Spleen (tissue), 11 donors: ENCODE data around the gene BCO2. TPM values are rescaled to one million over a fixed set of nuclear protein-coding genes. Genes with fewer than 3 reads are reported as not detected.
"Not testable (repeated sequence)": the region's sequence is repeated elsewhere in the genome, so short reads cannot be mapped to it uniquely, and the experiment has no call there.

Experiments
- DNase-seq: peaks from one replicate; pipeline ENCODE4 v3.0.0-alpha.2; 2020
- H3K27ac ChIP-seq, 8 donors: fragments of 200-600 bp; sonication (generic) in 7 of 8; 1 replicate in 4 of 8; 2 replicates in 4 of 8; pipeline versions ENCODE4 v1.5.0 to v1.8.0; 2016 to 2021; ENCODE audit warnings: inconsistent platforms in 4 of 8, mild to moderate bottlenecking in 4 of 8, moderate library complexity in 1 of 8
- H3K27me3 ChIP-seq, 7 donors: fragments of 200-600 bp; sonication (generic) in 6 of 7; replicated peaks in 1 of 7; 1 replicate in 4 of 7; 2 replicates in 3 of 7; pipeline versions ENCODE4 v1.5.0 to v1.8.0; 2016 to 2021; ENCODE audit warnings: inconsistent platforms in 3 of 7, mild to moderate bottlenecking in 1 of 7
- H3K36me3 ChIP-seq, 6 donors: fragments of 200-600 bp; sonication (generic) in 5 of 6; 1 replicate in 4 of 6; 2 replicates in 2 of 6; pipeline versions ENCODE4 v1.5.0 to v1.8.0; 2016 to 2021; ENCODE audit warnings: inconsistent platforms in 2 of 6
- H3K4me1 ChIP-seq, 6 donors: fragments of 200-600 bp; sonication (generic) in 5 of 6; 1 replicate in 3 of 6; 2 replicates in 3 of 6; pipeline versions ENCODE4 v1.5.0 to v1.8.0; 2016 to 2021; ENCODE audit warnings: inconsistent platforms in 3 of 6
- H3K4me3 ChIP-seq, 8 donors: fragments of 200-600 bp; sonication (generic) in 7 of 8; 1 replicate in 4 of 8; 2 replicates in 4 of 8; pipeline versions ENCODE4 v1.5.0 to v1.8.0; 2016 to 2021; ENCODE audit warnings: inconsistent platforms in 4 of 8, mild to moderate bottlenecking in 4 of 8, moderate library complexity in 2 of 8
- H3K9me3 ChIP-seq, 8 donors: fragments of 200-600 bp; sonication (generic) in 7 of 8; 1 replicate in 4 of 8; 2 replicates in 4 of 8; pipeline versions ENCODE4 v1.5.0 to v1.8.0; 2016 to 2021; ENCODE audit warnings: inconsistent platforms in 4 of 8
- POLR2A ChIP-seq, 3 donors: fragments of 450-650 bp; IDR thresholded peaks; one replicate each; pipeline ENCODE4 v1.5.1; 2017; ENCODE audit warnings: antibody characterized with exemption in 3 of 3, mild to moderate bottlenecking in 1 of 3
- POLR2AphosphoS5 ChIP-seq, 3 donors: sonication (generic); formaldehyde crosslinking; IDR thresholded peaks; one replicate each; pipeline ENCODE4 v1.5.1; 2017; ENCODE audit warnings: antibody characterized with exemption in 3 of 3
- WGBS, 5 donors: extraction: QIAGEN DNeasy Blood & Tissue Kit in 3 of 5; methylation state at CpG; one replicate each; pipeline versions ENCODE4 v1.1.5 to v1.1.7; 2013 to 2018; 5-methylcytosine and 5-hydroxymethylcytosine counted together
- intact Hi-C: fragments of 100-400 bp; cut with DNase I; formaldehyde crosslinking; loops from one replicate; pipeline ENCODE4 v1.15.0; 2023; ENCODE audit warnings: low total_unique reads
- polyA plus RNA-seq, 3 donors: library from polyadenylated mRNA; stranded (reverse); fragments of 200-250 nt; gene quantifications; one replicate each; pipeline ENCODE4 v1.2.1, GENCODE V29; 2013
- total RNA-seq, 7 donors: library from RNA; depleted of rRNA in 3 of 7; stranded (reverse); fragments of >200 nt in 3 of 7; fragmentation: NEBNext Ultra II Directional in 4 of 7; extraction: Animal tissue kit (Norgen Biotek cat#: 25700) in 4 of 7; gene quantifications; one replicate each; pipeline versions ENCODE4 v1.1.0 to v1.2.1, GENCODE V29; 2016 to 2021
- TF ChIP-seq, protein P1 (sequence below), 11 experiments: fragments of 200-600 bp in 7 of 11; fragments of 450-650 bp in 4 of 11; sonication (generic) in 4 of 11; IDR thresholded peaks in 8 of 11; conservative IDR thresholded peaks in 3 of 11; 1 replicate in 7 of 11; 2 replicates in 4 of 11; pipeline versions ENCODE4 v1.4.0 to v1.8.0; 2016 to 2021; ENCODE audit warnings: antibody characterized with exemption in 11 of 11, inconsistent platforms in 4 of 11, mild to moderate bottlenecking in 1 of 11
- donor health status: healthy with polysubstance abuse.
- donor health status: DM: no; HTN: no; CAD: no; lungs with moderate emphysema.
- donor health status: DM: no; HTN: no; CAD: no.
- donor health status: Bipolar disorder and iron deficiency.
- donor health status: healthy.
- donor health status: DM: no; HTN: no; CAD: no.
- donor health status: DM: yes; HTN: yes; CAD: no.

BCO2 gene
- total and polyA plus RNA-seq, 10 donors: 1.6 to 7.8 (median 3.8) TPM

DNA sequence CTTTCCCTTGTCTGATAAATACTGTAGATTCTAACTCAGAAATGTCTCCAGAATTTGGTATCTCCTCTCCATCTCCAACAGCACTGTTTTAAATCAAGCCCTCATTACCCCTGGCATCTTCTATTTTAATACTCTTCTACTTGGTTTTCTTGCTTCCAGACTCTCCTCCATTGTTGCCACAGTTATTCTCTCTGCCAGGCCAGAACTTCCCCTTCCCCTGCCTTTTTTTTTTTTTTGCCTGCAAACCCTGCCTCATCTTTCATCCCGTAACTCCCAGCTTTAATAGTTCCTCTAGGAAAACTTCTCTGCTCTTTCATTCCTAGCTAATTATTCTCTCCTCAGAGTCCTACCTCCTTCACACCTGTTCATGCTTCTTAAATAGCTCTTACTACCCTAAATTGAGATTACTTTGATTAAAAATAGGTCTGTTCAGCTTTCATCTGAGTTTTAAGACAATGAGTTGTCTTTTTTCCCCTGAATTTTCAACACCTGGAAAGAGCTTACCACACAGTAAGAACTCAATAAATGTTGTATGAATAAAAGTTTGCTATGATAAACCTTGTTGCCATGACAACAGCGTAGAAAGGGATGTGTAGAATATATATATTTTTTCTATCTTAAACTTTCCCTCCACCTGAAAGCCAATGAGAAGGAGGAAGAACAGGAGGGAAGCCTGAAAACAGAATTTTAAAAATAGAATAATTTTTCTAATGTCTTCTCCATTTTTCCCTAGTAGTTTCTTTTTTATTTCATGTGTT, 15.0 kb upstream of the BCO2 start:
- Histone ChIP-seq H3K4me1 (peaks cover 0 to 53% (median 6%) of the 10 kb centered on the region in 6 donors), H3K27ac (peak overlapping the region in 7 of 8 donors; percentile 18 to 90 (median 81)), H3K4me3 (peak overlapping the region in 2 of 8 donors; percentile 9 to 53), H3K27me3 (no peaks in the 10 kb centered on the region), H3K36me3 (no peaks in the 10 kb centered on the region), H3K9me3 (no peaks in the 10 kb centered on the region)
- whole genome bisulfite sequencing, 5 donors: 46 to 81% (median 56%) methylated on average over 2 of the region's 2 CpGs
- intact Hi-C loops: no loop called here
- TF ChIP-seq POLR2AphosphoS5 (IDR thresholded peaks at IDR 0.05) (no peak), POLR2A (IDR thresholded peaks at IDR 0.05) (no peak)
- TF ChIP-seq, protein P1, sequence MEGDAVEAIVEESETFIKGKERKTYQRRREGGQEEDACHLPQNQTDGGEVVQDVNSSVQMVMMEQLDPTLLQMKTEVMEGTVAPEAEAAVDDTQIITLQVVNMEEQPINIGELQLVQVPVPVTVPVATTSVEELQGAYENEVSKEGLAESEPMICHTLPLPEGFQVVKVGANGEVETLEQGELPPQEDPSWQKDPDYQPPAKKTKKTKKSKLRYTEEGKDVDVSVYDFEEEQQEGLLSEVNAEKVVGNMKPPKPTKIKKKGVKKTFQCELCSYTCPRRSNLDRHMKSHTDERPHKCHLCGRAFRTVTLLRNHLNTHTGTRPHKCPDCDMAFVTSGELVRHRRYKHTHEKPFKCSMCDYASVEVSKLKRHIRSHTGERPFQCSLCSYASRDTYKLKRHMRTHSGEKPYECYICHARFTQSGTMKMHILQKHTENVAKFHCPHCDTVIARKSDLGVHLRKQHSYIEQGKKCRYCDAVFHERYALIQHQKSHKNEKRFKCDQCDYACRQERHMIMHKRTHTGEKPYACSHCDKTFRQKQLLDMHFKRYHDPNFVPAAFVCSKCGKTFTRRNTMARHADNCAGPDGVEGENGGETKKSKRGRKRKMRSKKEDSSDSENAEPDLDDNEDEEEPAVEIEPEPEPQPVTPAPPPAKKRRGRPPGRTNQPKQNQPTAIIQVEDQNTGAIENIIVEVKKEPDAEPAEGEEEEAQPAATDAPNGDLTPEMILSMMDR (IDR thresholded peaks at IDR 0.05 in 8 of 11, conservative IDR thresholded peaks at IDR 0.05 in 3 of 11): no peak
- no peak for DNase-seq

DNA sequence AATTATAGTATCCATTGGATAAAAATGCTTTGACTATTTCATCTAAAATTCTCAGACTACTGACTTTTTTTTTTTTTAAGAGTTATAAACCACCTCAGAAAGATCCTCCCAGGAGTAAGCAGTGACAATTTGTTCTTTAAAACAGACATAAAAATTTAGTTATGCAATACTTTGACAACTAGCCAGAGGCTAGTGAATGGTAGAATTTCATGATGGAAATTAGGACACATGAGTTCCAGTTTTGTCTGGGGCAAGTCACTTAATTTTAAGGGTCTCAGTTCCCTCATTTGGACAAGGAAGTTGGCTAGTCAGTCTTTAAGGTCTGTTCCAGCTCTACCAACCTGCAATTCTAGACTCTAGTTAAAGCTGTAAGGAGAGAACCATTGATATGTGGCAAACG, 14.3 kb upstream of the BCO2 start:
- intact Hi-C loops: no loop called here
- H3K4me3 ChIP-seq: peak overlapping the region in 2 of 8 donors; percentile 9 to 63
- no peak for DNase-seq
- TF ChIP-seq, protein P1 (IDR thresholded peaks at IDR 0.05 in 8 of 11, conservative IDR thresholded peaks at IDR 0.05 in 3 of 11): no peak
- TF ChIP-seq POLR2AphosphoS5 (IDR thresholded peaks at IDR 0.05) (no peak), POLR2A (IDR thresholded peaks at IDR 0.05) (no peak)
- H3K9me3 ChIP-seq: no peaks in the 10 kb centered on the region
- H3K27me3 ChIP-seq: no peaks in the 10 kb centered on the region
- WGBS, 5 donors: 17 to 61% (median 42%) methylated on average over 1 of the region's 1 CpG
- H3K36me3 ChIP-seq: no peaks in the 10 kb centered on the region
- peaks cover 0 to 55% (median 7%) of the 10 kb centered on the region in 6 donors for H3K4me1 ChIP-seq
- H3K27ac ChIP-seq: peak overlapping the region in 4 of 8 donors; percentile 72 to 90 (median 84)

- H3K27me3 ChIP-seq, intact Hi-C loops, H3K36me3 ChIP-seq, DNase-seq, H3K9me3 ChIP-seq: not testable (repeated sequence)
- H3K27ac ChIP-seq: peak overlapping the region in 5 of 8 donors; percentile 64 to 90 (median 70)
- H3K4me1 ChIP-seq: peaks cover 0 to 50% (median 6%) of the 10 kb centered on the region in 6 donors
- peak overlapping the region in 2 of 8 donors; percentile 39 to 63 for H3K4me3 ChIP-seq
- 93 to 100% (median 97%) methylated on average over 1 of the region's 1 CpG for WGBS, 5 donors
Observed at GRCh38 chr11:112162200-112162599, 13.1 kb upstream of the BCO2 start.

GRCh38 chr11:112162761-112163546, 12.4 kb upstream of the BCO2 start:
- Histone ChIP-seq H3K9me3 (no peaks in the 10 kb centered on the region), H3K27ac (peak overlapping the region in 5 of 8 donors; percentile 64 to 90 (median 70)), H3K27me3 (no peaks in the 10 kb centered on the region), H3K4me1 (peaks cover 0 to 46% (median 4%) of the 10 kb centered on the region in 6 donors), H3K36me3 (no peaks in the 10 kb centered on the region), H3K4me3 (peak overlapping the region in 5 of 8 donors; percentile 20 to 63 (median 27))
- intact Hi-C loops: no loop called here
- no peak for DNase-seq
- TF ChIP-seq POLR2A (IDR thresholded peaks at IDR 0.05) (no peak), POLR2AphosphoS5 (IDR thresholded peaks at IDR 0.05) (no peak)
- TF ChIP-seq, protein P1 (IDR thresholded peaks at IDR 0.05 in 8 of 11, conservative IDR thresholded peaks at IDR 0.05 in 3 of 11): no peak
- 69 to 92% (median 77%) methylated on average over 6 of the region's 6 CpGs for WGBS, 5 donors
